Fibroblast of lung (primary cell): ENCODE measurements around the gene TXNDC11. TPM values are rescaled to one million over a fixed set of nuclear protein-coding genes. Genes with fewer than 3 reads are reported as not detected.

ENCODE experiments used
- DNase-seq, 2 donors: peaks; one replicate each; pipeline versions ENCODE4 v3.0.0 to v3.0.0-alpha.2; 2010; ENCODE audit warnings: low read depth in 2 of 2
- H2AFZ ChIP-seq: 2 replicates; pipeline ENCODE4 v1.5.1; 2012; ENCODE audit warnings: low read length, control low read depth, inconsistent platforms
- H3K27ac ChIP-seq: 2 replicates; pipeline ENCODE4 v1.5.1; 2011; ENCODE audit warnings: low read length, control low read depth; ENCODE audit not compliant: insufficient read depth
- H3K27me3 ChIP-seq: 2 replicates; pipeline ENCODE4 v1.5.1; 2011; ENCODE audit warnings: mild to moderate bottlenecking, low read length; ENCODE audit not compliant: control insufficient read depth, insufficient read depth
- H3K36me3 ChIP-seq: 2 replicates; pipeline ENCODE4 v1.5.1; 2011; ENCODE audit warnings: low read length; ENCODE audit not compliant: control insufficient read depth, insufficient read depth
- H3K4me1 ChIP-seq: 2 replicates; pipeline ENCODE4 v1.5.1; 2011; ENCODE audit warnings: low read length; ENCODE audit not compliant: control insufficient read depth, insufficient read depth; ENCODE audit errors: extremely low read depth
- H3K4me2 ChIP-seq: 2 replicates; pipeline ENCODE4 v1.5.1; 2011; ENCODE audit warnings: low read length, control low read depth; ENCODE audit not compliant: insufficient read depth; ENCODE audit errors: extremely low read depth
- H3K4me3 ChIP-seq, 4 experiments: fragments of 200-600 bp in 1 of 4; sonication (generic) in 1 of 4; replicated peaks in 1 of 4; 2 replicates each; pipeline ENCODE4 v1.5.1; 2011 to 2016; ENCODE audit warnings: low read length in 4 of 4, low read depth in 3 of 4, mild to moderate bottlenecking in 3 of 4, control low read depth in 2 of 4, inconsistent platforms in 1 of 4, mixed read lengths in 1 of 4; ENCODE audit not compliant: insufficient read depth in 1 of 4; ENCODE audit errors: control extremely low read depth in 1 of 4
- H3K79me2 ChIP-seq: 2 replicates; pipeline ENCODE4 v1.5.1; 2012; ENCODE audit warnings: mild to moderate bottlenecking, low read length, inconsistent platforms; ENCODE audit not compliant: control insufficient read depth, insufficient read depth
- H3K9ac ChIP-seq: 2 replicates; pipeline ENCODE4 v1.5.1; 2011; ENCODE audit warnings: mild to moderate bottlenecking, low read length, control low read depth; ENCODE audit not compliant: insufficient read depth
- H3K9me3 ChIP-seq: 2 replicates; pipeline ENCODE4 v1.5.1; 2012; ENCODE audit warnings: low read depth, low read length; ENCODE audit not compliant: control insufficient read depth, insufficient read depth
- H4K20me1 ChIP-seq: 2 replicates; pipeline ENCODE4 v1.5.1; 2011; ENCODE audit warnings: low read length; ENCODE audit not compliant: control insufficient read depth, insufficient read depth; ENCODE audit errors: extremely low read depth
- EZH2 ChIP-seq: IDR thresholded peaks from 2 replicates; pipeline ENCODE4 v1.5.1; 2012; ENCODE audit warnings: low read length, control low read depth, mild to moderate bottlenecking; ENCODE audit errors: missing control alignments
- polyA plus RNA-seq, 2 donors: library from polyadenylated mRNA; depleted of rRNA in 1 of 2; stranded (reverse) in 1 of 2; unstranded in 1 of 2; fragments of >200 nt; gene quantifications; 2 replicates each; pipeline ENCODE4 v1.2.1, GENCODE V29; 2011 to 2012; ENCODE audit warnings: missing spikeins in 1 of 2
- total RNA-seq: library from RNA; depleted of rRNA; stranded (reverse); fragments of >200 nt; gene quantifications from 2 replicates; pipeline ENCODE4 v1.2.1, GENCODE V29; 2014
- TF ChIP-seq, protein P1 (sequence below), 2 donors: IDR thresholded peaks in 1 of 2; conservative IDR thresholded peaks in 1 of 2; 1 replicate in 1 of 2; 2 replicates in 1 of 2; pipeline ENCODE4 v1.5.1; 2011 to 2012; ENCODE audit warnings: low read length in 2 of 2, control low read depth in 1 of 2, inconsistent platforms in 1 of 2, low read depth in 1 of 2, mild to moderate bottlenecking in 1 of 2

Gene TXNDC11
- total and polyA plus RNA-seq, 2 donors (not counting 1 experiment from before 2014, with no cell fraction given), result 26.8 to 46.2 TPM

DNA sequence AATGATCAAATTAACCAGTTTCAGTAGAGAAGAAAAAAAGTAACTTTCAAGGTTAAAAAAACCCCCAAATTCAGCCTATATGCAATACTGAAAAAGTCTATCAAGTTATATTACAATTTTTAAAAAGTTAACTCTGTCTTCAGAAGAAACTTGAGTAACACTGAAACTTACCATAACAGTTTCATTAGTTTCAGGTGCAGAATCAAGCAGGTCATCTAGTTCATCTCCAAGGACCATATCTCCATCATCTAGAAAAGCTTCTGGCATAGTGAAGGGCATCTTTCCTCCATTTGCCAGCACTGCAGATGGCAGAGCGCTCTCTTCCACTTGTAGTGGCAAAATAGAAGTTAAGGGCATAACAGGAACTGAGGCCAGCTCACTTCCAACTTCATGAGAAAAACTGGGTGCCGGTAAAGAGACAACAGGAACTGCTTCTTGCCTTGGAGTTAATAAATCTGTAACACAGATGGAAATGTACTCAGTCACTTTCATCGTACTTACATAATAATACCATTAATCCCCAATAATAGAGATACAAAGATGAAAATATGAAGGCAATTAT lies 31.5 kb upstream of the TXNDC11 start:
- Histone ChIP-seq H3K4me1 (no peaks in the 10 kb centered on the region), H3K79me2 (peaks cover 1% of the 10 kb centered on the region), H3K27ac (no peak overlapping the region), H3K4me2 (no peak overlapping the region), H4K20me1 (peaks cover 2% of the 10 kb centered on the region), H3K36me3 (peaks cover 10% of the 10 kb centered on the region), H3K4me3 (no peak overlapping the region), H3K9me3 (no peaks in the 10 kb centered on the region), H3K9ac (no peak overlapping the region), H2AFZ (no peak overlapping the region), H3K27me3 (no peaks in the 10 kb centered on the region)
- TF ChIP-seq, protein P1, sequence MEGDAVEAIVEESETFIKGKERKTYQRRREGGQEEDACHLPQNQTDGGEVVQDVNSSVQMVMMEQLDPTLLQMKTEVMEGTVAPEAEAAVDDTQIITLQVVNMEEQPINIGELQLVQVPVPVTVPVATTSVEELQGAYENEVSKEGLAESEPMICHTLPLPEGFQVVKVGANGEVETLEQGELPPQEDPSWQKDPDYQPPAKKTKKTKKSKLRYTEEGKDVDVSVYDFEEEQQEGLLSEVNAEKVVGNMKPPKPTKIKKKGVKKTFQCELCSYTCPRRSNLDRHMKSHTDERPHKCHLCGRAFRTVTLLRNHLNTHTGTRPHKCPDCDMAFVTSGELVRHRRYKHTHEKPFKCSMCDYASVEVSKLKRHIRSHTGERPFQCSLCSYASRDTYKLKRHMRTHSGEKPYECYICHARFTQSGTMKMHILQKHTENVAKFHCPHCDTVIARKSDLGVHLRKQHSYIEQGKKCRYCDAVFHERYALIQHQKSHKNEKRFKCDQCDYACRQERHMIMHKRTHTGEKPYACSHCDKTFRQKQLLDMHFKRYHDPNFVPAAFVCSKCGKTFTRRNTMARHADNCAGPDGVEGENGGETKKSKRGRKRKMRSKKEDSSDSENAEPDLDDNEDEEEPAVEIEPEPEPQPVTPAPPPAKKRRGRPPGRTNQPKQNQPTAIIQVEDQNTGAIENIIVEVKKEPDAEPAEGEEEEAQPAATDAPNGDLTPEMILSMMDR (conservative IDR thresholded peaks at IDR 0.05 in 1 of 2, IDR thresholded peaks at IDR 0.05 in 1 of 2; ENCODE audit: low read depth in 1 of 2, low read length in 2 of 2), result no peak
- no peak for TF ChIP-seq EZH2
- no peak for DNase-seq

DNA sequence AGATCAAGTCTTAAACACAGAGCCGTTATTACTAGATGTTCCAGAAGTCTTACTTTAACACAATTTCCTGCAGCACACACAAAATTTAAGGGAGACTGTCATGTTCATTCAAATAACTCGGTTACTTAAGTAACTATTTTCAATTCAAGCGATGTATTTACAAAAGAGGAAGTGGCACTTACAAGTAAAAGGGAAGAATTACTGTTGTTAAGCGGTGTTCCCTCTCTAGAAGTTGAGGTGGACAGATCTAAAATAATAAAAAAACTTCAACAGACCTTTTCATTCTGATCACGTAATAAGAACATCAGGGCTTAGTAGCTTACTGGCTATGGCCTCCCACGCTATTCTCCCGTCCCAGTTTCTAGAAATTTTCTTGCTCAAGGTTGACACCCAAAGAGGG lies 26.2 kb upstream of the TXNDC11 start:
- Histone ChIP-seq H3K4me2 (no peak overlapping the region), H3K27ac (no peak overlapping the region), H3K4me1 (no peaks in the 10 kb centered on the region), H4K20me1 (peaks cover 2% of the 10 kb centered on the region), H3K4me3 (no peak overlapping the region), H3K36me3 (peaks cover 11% of the 10 kb centered on the region), H3K9ac (no peak overlapping the region), H3K79me2 (no peaks in the 10 kb centered on the region), H3K27me3 (no peaks in the 10 kb centered on the region), H2AFZ (no peak overlapping the region), H3K9me3 (no peaks in the 10 kb centered on the region)
- no peak for DNase-seq
- TF ChIP-seq EZH2, result no peak
- TF ChIP-seq, protein P1 (conservative IDR thresholded peaks at IDR 0.05 in 1 of 2, IDR thresholded peaks at IDR 0.05 in 1 of 2; ENCODE audit: low read depth in 1 of 2, low read length in 2 of 2), result no peak

DNA sequence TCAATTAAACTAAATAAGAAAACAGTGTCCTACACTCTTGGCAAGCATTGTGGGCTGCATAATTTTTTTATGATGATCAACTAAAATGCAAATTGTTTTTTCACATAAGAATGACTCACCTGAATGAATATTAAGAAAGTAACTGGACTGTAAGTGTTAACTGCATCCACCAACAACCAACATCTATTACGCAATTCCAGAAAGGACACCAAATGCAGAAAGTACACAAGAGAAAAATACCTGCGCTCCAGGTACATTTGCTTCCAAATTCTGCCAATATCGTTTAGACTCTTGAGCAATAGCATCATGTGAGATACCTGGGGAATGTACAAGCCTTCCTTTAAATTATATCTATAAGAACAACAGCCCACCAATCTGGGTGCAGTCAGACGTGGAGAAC lies 19.8 kb upstream of the TXNDC11 start:
- Histone ChIP-seq H4K20me1 (peaks cover 2% of the 10 kb centered on the region), H3K36me3 (peaks cover 16% of the 10 kb centered on the region), H3K27me3 (no peaks in the 10 kb centered on the region), H3K9ac (no peak overlapping the region), H2AFZ (no peak overlapping the region), H3K4me3 (no peak overlapping the region), H3K9me3 (no peaks in the 10 kb centered on the region), H3K27ac (no peak overlapping the region), H3K4me1 (peaks cover 8% of the 10 kb centered on the region), H3K4me2 (no peak overlapping the region), H3K79me2 (no peaks in the 10 kb centered on the region)
- no peak for TF ChIP-seq EZH2
- TF ChIP-seq, protein P1 (conservative IDR thresholded peaks at IDR 0.05 in 1 of 2, IDR thresholded peaks at IDR 0.05 in 1 of 2; ENCODE audit: low read depth in 1 of 2, low read length in 2 of 2), result no peak
- no peak for DNase-seq
